ENCODE results near the gene CSNK2A3. TPM values are rescaled to one million over a fixed set of nuclear protein-coding genes. Genes with fewer than 3 reads are reported as not detected.

CSNK2A3 gene
- total RNA-seq, 1 experiment from 2014 or later, result 1.4 TPM

DNA sequence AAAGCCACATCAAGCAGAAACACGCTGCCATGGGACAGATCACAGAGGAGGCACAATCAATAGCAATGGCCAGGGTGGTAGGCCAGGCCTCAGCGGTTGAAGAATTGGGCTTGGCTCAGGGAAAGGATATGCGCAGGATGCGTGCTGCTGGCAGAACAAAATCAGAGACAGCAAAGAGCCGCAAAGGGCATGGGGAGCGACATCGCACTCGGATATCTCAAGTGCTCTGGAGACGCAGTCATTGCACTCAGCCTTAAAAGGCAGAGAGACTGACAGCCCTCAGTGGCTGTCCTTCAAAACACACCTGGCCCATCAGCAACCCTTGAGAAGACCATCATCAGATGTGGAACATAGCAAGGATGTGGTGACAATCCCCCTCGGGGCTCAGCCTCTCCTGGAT is 50.5 kb downstream of the CSNK2A3 start:
- Mint-ChIP-seq H3K4me1 (no peaks in the 10 kb centered on the region), H3K9me3 (no peaks in the 10 kb centered on the region), H3K36me3 (no peaks in the 10 kb centered on the region), H3K27ac (no peak overlapping the region), H3K27me3 (ENCODE audit: low read depth) (no peaks in the 10 kb centered on the region), H3K4me3 (no peak overlapping the region)
- POLR2A ChIA-PET, result no interaction called here
- ATAC-seq (no peak), DNase-seq (ENCODE audit: low spot score) (no peak)
- CTCF ChIA-PET, result no interaction called here
- TF ChIP-seq ZBTB21 (CRISPR knock-in tag; IDR thresholded peaks at IDR 0.05; ENCODE audit: borderline replicate concordance) (no peak), ZNF317 (CRISPR knock-in tag; IDR thresholded peaks at IDR 0.05; ENCODE audit: borderline replicate concordance, low read depth) (no peak), TCF7 (CRISPR knock-in tag; IDR thresholded peaks at IDR 0.05; ENCODE audit: low read depth) (no peak), CREM (CRISPR knock-in tag; IDR thresholded peaks at IDR 0.05) (no peak), ARID4B (CRISPR knock-in tag; IDR thresholded peaks at IDR 0.05; ENCODE audit: borderline replicate concordance) (no peak), PRRX2 (CRISPR knock-in tag; IDR thresholded peaks at IDR 0.05) (no peak), ZNF532 (CRISPR knock-in tag; IDR thresholded peaks at IDR 0.05; ENCODE audit: borderline replicate concordance) (no peak)
- TF ChIP-seq, protein P1, sequence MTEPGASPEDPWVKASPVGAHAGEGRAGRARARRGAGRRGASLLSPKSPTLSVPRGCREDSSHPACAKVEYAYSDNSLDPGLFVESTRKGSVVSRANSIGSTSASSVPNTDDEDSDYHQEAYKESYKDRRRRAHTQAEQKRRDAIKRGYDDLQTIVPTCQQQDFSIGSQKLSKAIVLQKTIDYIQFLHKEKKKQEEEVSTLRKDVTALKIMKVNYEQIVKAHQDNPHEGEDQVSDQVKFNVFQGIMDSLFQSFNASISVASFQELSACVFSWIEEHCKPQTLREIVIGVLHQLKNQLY (CRISPR knock-in tag; IDR thresholded peaks at IDR 0.05), result no peak
- TF ChIP-seq, protein P2, sequence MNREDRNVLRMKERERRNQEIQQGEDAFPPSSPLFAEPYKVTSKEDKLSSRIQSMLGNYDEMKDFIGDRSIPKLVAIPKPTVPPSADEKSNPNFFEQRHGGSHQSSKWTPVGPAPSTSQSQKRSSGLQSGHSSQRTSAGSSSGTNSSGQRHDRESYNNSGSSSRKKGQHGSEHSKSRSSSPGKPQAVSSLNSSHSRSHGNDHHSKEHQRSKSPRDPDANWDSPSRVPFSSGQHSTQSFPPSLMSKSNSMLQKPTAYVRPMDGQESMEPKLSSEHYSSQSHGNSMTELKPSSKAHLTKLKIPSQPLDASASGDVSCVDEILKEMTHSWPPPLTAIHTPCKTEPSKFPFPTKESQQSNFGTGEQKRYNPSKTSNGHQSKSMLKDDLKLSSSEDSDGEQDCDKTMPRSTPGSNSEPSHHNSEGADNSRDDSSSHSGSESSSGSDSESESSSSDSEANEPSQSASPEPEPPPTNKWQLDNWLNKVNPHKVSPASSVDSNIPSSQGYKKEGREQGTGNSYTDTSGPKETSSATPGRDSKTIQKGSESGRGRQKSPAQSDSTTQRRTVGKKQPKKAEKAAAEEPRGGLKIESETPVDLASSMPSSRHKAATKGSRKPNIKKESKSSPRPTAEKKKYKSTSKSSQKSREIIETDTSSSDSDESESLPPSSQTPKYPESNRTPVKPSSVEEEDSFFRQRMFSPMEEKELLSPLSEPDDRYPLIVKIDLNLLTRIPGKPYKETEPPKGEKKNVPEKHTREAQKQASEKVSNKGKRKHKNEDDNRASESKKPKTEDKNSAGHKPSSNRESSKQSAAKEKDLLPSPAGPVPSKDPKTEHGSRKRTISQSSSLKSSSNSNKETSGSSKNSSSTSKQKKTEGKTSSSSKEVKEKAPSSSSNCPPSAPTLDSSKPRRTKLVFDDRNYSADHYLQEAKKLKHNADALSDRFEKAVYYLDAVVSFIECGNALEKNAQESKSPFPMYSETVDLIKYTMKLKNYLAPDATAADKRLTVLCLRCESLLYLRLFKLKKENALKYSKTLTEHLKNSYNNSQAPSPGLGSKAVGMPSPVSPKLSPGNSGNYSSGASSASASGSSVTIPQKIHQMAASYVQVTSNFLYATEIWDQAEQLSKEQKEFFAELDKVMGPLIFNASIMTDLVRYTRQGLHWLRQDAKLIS (CRISPR knock-in tag; IDR thresholded peaks at IDR 0.05; ENCODE audit: borderline replicate concordance), result no peak
